Astrocyte (in vitro differentiated cells and primary cell): ENCODE data around the gene KIF21A. TPM values are rescaled to one million over a fixed set of nuclear protein-coding genes. Genes with fewer than 3 reads are reported as not detected.

Source experiments
- DNase-seq: peaks from one replicate; pipeline ENCODE4 v3.0.0-alpha.2; 2010; ENCODE audit warnings: low read depth
- FAIRE-seq: peaks from 2 replicates; lab custom pipeline; 2011; peaks lifted over from hg19 to GRCh38; lab: Jason Lieb, UNC
- H2AFZ ChIP-seq: 2 replicates; pipeline ENCODE4 v1.6.0; 2012; ENCODE audit warnings: low read depth, low read length, inconsistent platforms
- H3K27ac ChIP-seq: 2 replicates; pipeline ENCODE4 v1.5.1; 2011; ENCODE audit warnings: low read depth, low read length, inconsistent platforms
- H3K27me3 ChIP-seq: 2 replicates; pipeline ENCODE4 v1.6.0; 2011; ENCODE audit warnings: low read length, inconsistent platforms; ENCODE audit not compliant: insufficient read depth
- H3K36me3 ChIP-seq: 2 replicates; pipeline ENCODE4 v1.5.1; 2011; ENCODE audit warnings: low read length, inconsistent platforms; ENCODE audit not compliant: insufficient read depth
- H3K4me1 ChIP-seq: 2 replicates; pipeline ENCODE4 v1.5.1; 2011; ENCODE audit warnings: low read length, inconsistent platforms; ENCODE audit not compliant: insufficient read depth
- H3K4me2 ChIP-seq: 2 replicates; pipeline ENCODE4 v1.6.0; 2012; ENCODE audit warnings: low read length, inconsistent platforms
- H3K4me3 ChIP-seq: 2 replicates; pipeline ENCODE4 v1.5.1; 2011; ENCODE audit warnings: low read depth, mild to moderate bottlenecking, low read length, inconsistent platforms; ENCODE audit not compliant: insufficient read depth
- H3K79me2 ChIP-seq: 2 replicates; pipeline ENCODE4 v1.6.0; 2012; ENCODE audit warnings: mild to moderate bottlenecking, low read length, inconsistent platforms; ENCODE audit not compliant: insufficient read depth
- H3K9ac ChIP-seq: 2 replicates; pipeline ENCODE4 v1.6.0; 2012; ENCODE audit warnings: mild to moderate bottlenecking, low read length, inconsistent platforms
- H3K9me3 ChIP-seq: 2 replicates; pipeline ENCODE4 v1.5.1; 2012; ENCODE audit warnings: low read depth, mild to moderate bottlenecking, low read length, inconsistent platforms; ENCODE audit not compliant: insufficient read depth
- H4K20me1 ChIP-seq: 2 replicates; pipeline ENCODE4 v1.6.0; 2012; ENCODE audit warnings: low read length, inconsistent platforms; ENCODE audit not compliant: insufficient read depth
- H3K27ac Mint-ChIP-seq: one replicate; pipeline ENCODE4 v1.8.0; 2021; ENCODE audit warnings: mild to moderate bottlenecking, mixed read lengths; ENCODE audit not compliant: unreplicated experiment
- H3K27me3 Mint-ChIP-seq: one replicate; pipeline ENCODE4 v1.8.0; 2021; ENCODE audit warnings: low read depth, mixed read lengths; ENCODE audit not compliant: unreplicated experiment
- H3K36me3 Mint-ChIP-seq: one replicate; pipeline ENCODE4 v1.8.0; 2021; ENCODE audit warnings: low read depth, mixed read lengths; ENCODE audit not compliant: unreplicated experiment
- H3K4me1 Mint-ChIP-seq: one replicate; pipeline ENCODE4 v1.8.0; 2021; ENCODE audit warnings: low read depth, mixed read lengths; ENCODE audit not compliant: unreplicated experiment
- H3K4me3 Mint-ChIP-seq: one replicate; pipeline ENCODE4 v1.8.0; 2021; ENCODE audit warnings: mild to moderate bottlenecking, moderate library complexity, mixed read lengths; ENCODE audit not compliant: unreplicated experiment
- H3K9me3 Mint-ChIP-seq: one replicate; pipeline ENCODE4 v1.8.0; 2021; ENCODE audit warnings: mild to moderate bottlenecking, mixed read lengths; ENCODE audit not compliant: unreplicated experiment
- EZH2 ChIP-seq: IDR thresholded peaks from 2 replicates; pipeline ENCODE4 v1.6.1; 2012; ENCODE audit warnings: mild to moderate bottlenecking, low read length, inconsistent platforms; ENCODE audit not compliant: insufficient read depth
- total RNA-seq: library from RNA; stranded (reverse); gene quantifications from 2 replicates; pipeline ENCODE4 v1.2.1, GENCODE V29; 2021
- TF ChIP-seq, protein P1 (sequence below): IDR thresholded peaks from 2 replicates; pipeline ENCODE4 v1.5.1; 2011; ENCODE audit warnings: low read depth, mild to moderate bottlenecking, inconsistent platforms, low read length, moderate library complexity; ENCODE audit not compliant: insufficient read depth

Gene KIF21A
- total RNA-seq, 1 donor from 2014 or later: 26.3 TPM

DNA sequence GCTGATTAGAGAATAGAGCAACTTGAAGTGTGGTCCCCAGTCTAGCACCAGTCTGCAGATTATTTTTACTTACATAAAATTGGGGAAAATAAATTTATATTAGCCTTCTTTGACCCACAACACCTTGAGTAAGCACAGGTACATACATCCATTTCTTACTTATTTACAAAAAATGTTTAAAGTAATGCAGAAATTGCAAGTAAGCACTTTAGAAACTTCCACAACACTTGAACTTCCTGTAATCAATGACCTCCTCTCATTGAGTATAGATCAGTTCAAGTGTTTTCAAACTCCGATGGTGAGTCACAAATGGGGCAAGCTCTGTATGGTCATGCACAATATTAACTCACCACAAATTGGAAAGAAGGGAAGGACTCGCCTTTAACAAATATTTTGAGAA lies 83.3 kb downstream of the KIF21A start:
- Histone ChIP-seq H3K27ac (no peak overlapping the region), H3K9me3 (no peaks in the 10 kb centered on the region), H2AFZ (no peak overlapping the region), H3K4me1 (no peaks in the 10 kb centered on the region), H3K27me3 (no peaks in the 10 kb centered on the region), H3K4me3 (no peak overlapping the region), H3K36me3 (no peaks in the 10 kb centered on the region), H3K9ac (no peak overlapping the region), H3K4me2 (no peak overlapping the region), H3K79me2 (no peaks in the 10 kb centered on the region), H4K20me1 (no peaks in the 10 kb centered on the region)
- Mint-ChIP-seq H3K36me3 (peaks cover 7% of the 10 kb centered on the region), H3K4me1 (peaks cover 3% of the 10 kb centered on the region), H3K27me3 (no peaks in the 10 kb centered on the region), H3K4me3 (no peak overlapping the region), H3K27ac (no peak overlapping the region), H3K9me3 (no peaks in the 10 kb centered on the region)
- no peak for TF ChIP-seq EZH2
- TF ChIP-seq, protein P1, sequence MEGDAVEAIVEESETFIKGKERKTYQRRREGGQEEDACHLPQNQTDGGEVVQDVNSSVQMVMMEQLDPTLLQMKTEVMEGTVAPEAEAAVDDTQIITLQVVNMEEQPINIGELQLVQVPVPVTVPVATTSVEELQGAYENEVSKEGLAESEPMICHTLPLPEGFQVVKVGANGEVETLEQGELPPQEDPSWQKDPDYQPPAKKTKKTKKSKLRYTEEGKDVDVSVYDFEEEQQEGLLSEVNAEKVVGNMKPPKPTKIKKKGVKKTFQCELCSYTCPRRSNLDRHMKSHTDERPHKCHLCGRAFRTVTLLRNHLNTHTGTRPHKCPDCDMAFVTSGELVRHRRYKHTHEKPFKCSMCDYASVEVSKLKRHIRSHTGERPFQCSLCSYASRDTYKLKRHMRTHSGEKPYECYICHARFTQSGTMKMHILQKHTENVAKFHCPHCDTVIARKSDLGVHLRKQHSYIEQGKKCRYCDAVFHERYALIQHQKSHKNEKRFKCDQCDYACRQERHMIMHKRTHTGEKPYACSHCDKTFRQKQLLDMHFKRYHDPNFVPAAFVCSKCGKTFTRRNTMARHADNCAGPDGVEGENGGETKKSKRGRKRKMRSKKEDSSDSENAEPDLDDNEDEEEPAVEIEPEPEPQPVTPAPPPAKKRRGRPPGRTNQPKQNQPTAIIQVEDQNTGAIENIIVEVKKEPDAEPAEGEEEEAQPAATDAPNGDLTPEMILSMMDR: no peak
- DNase-seq (no peak), FAIRE-seq (no peak)

DNA sequence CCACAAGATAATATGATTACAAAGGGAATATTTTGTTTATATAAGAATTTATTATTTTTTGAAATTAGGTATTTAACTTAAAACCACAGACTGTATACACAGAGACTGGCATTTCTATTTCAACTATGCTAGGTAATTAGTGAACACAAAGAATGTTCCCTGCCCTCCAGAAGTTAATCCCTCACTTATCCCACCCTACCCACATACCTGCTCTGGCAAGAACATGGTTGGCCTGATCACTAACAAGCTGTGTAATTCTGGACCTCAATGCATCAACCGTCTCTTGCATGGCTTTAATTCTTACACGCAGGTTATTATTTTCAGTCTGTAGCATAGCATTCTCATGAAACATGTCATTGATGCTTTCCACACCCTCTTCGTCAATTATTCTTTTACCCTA lies 85.9 kb downstream of the KIF21A start:
- DNase-seq: no peak
- no peaks in the 10 kb centered on the region for H3K36me3 ChIP-seq
- peaks cover 7% of the 10 kb centered on the region for H3K36me3 Mint-ChIP-seq

DNA sequence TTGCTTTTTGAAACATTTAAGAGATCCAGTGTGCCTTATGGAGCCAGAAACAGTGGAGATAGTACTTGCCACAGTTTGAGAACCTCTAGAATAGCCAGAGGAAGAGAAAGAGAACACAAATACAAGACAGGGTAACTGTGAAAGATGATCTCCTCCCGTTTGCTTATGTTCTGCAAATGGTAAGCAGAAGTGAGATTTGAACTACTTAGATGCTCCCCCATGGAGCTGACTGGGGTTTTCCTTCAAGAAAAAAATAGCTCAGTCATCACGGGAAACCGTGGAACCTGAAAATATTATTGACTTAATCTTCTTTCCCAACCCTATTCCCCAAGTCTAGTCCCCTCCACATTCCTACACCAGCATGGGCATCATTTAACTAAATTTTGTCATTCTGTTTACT lies 87.1 kb downstream of the KIF21A start:
- TF ChIP-seq, protein P1: no peak
- no peak for TF ChIP-seq EZH2
- Histone ChIP-seq H2AFZ (no peak overlapping the region), H3K9me3 (no peaks in the 10 kb centered on the region), H3K27ac (no peak overlapping the region), H4K20me1 (no peaks in the 10 kb centered on the region), H3K27me3 (no peaks in the 10 kb centered on the region), H3K36me3 (no peaks in the 10 kb centered on the region), H3K4me1 (no peaks in the 10 kb centered on the region), H3K4me3 (no peak overlapping the region), H3K9ac (no peak overlapping the region), H3K79me2 (no peaks in the 10 kb centered on the region), H3K4me2 (no peak overlapping the region)
- no peak overlapping the region for H3K27ac Mint-ChIP-seq
- H3K4me3 Mint-ChIP-seq: no peak overlapping the region
- no peak for DNase-seq
- H3K27me3 Mint-ChIP-seq: no peaks in the 10 kb centered on the region
- no peak for FAIRE-seq
- no peaks in the 10 kb centered on the region for H3K9me3 Mint-ChIP-seq
- peaks cover 3% of the 10 kb centered on the region for H3K4me1 Mint-ChIP-seq
- peaks cover 7% of the 10 kb centered on the region for H3K36me3 Mint-ChIP-seq

More for the DNA sequence above, 85.9 kb downstream of the KIF21A start:
- H3K9ac ChIP-seq: no peak overlapping the region
- TF ChIP-seq, protein P1: no peak
- TF ChIP-seq EZH2: no peak
- H3K4me2 ChIP-seq: no peak overlapping the region
- H3K9me3 Mint-ChIP-seq: no peaks in the 10 kb centered on the region
- H3K27ac ChIP-seq: no peak overlapping the region
- H3K4me3 Mint-ChIP-seq: no peak overlapping the region
- H3K4me1 Mint-ChIP-seq: peaks cover 3% of the 10 kb centered on the region
- no peaks in the 10 kb centered on the region for H3K27me3 ChIP-seq
- H3K9me3 ChIP-seq: no peaks in the 10 kb centered on the region
- no peak overlapping the region for H3K27ac Mint-ChIP-seq
- H3K4me3 ChIP-seq: no peak overlapping the region
- no peak overlapping the region for H2AFZ ChIP-seq
- FAIRE-seq: no peak
- no peaks in the 10 kb centered on the region for H4K20me1 ChIP-seq
- H3K4me1 ChIP-seq: no peaks in the 10 kb centered on the region
- H3K27me3 Mint-ChIP-seq: no peaks in the 10 kb centered on the region
- no peaks in the 10 kb centered on the region for H3K79me2 ChIP-seq
